ENCODE data around the gene NFKBIE.

The NFKBIE gene

DNA sequence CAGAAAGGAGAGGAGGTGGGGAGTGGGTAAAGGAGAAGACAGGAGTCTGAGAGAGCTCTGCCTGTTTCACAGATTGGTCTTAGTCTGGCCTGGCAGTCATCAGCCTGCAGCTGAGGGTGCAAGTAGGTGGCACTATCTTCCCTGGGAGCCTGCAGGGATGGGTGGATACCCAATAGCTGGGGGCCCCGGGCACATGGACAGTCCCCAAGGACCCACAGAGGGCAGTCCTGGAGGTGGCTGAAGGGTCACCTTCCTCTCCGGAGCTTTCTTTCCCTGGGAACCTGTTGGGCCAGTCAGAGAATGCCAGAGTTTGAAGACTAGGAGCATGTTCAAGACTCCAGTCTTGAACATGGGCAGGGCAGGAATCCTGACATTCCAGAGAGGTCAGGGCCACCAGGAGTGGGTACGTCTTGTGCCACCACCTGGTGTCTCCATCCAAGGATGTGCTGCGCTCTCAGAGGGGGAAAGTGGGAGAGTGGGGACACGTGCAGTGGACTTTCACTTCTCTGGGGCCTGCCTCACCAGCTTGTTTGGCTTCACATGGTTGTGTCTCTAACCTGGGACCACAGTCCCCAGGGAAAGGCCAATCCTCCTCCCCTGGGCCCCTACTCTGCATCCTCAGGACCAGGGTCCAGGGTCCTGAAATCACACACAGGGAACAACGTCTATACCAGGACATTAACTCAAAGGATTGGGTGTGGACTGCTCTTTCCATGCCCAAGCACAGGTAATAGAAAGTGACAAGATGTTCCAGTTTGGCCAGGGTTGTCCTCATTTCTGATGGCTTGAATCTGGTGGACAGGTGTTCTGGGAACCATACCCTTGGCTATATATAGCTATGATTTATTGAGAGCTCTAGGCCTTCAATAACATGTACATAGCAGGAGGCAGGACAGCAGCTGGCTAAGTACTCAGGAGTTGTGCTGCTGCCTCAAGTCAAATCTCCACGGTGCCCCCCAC lies 29.8 kb upstream of the NFKBIE start:
- H3K9ac ChIP-seq: no peak overlapping the region
- H3K4me1 ChIP-seq (ENCODE audit: low read depth, poor library complexity, severe bottlenecking): no peaks in the 10 kb centered on the region
- no peaks in the 10 kb centered on the region for H3K36me3 ChIP-seq (ENCODE audit: insufficient read depth)
- no peak overlapping the region for H3K4me2 ChIP-seq
- TF ChIP-seq, protein P1, sequence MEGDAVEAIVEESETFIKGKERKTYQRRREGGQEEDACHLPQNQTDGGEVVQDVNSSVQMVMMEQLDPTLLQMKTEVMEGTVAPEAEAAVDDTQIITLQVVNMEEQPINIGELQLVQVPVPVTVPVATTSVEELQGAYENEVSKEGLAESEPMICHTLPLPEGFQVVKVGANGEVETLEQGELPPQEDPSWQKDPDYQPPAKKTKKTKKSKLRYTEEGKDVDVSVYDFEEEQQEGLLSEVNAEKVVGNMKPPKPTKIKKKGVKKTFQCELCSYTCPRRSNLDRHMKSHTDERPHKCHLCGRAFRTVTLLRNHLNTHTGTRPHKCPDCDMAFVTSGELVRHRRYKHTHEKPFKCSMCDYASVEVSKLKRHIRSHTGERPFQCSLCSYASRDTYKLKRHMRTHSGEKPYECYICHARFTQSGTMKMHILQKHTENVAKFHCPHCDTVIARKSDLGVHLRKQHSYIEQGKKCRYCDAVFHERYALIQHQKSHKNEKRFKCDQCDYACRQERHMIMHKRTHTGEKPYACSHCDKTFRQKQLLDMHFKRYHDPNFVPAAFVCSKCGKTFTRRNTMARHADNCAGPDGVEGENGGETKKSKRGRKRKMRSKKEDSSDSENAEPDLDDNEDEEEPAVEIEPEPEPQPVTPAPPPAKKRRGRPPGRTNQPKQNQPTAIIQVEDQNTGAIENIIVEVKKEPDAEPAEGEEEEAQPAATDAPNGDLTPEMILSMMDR (conservative IDR thresholded peaks at IDR 0.05; ENCODE audit: low read depth, low read length): no peak
- H3K79me2 ChIP-seq (ENCODE audit: insufficient read depth, low read depth): no peaks in the 10 kb centered on the region
- peaks cover 38% of the 10 kb centered on the region for H3K27me3 ChIP-seq (ENCODE audit: insufficient read depth, low read depth)
- H3K4me3 ChIP-seq (IDR thresholded peaks at IDR 0.05; ENCODE audit: insufficient read depth, low read depth, low read length): no peak overlapping the region
- H2AFZ ChIP-seq (ENCODE audit: low read depth): no peak overlapping the region
- H3K27ac ChIP-seq: no peak overlapping the region
- no peaks in the 10 kb centered on the region for H4K20me1 ChIP-seq (ENCODE audit: insufficient read depth)

- Histone ChIP-seq H2AFZ (ENCODE audit: low read depth) (no peak overlapping the region), H3K79me2 (ENCODE audit: insufficient read depth, low read depth) (no peaks in the 10 kb centered on the region), H3K4me3 (IDR thresholded peaks at IDR 0.05; ENCODE audit: insufficient read depth, low read depth, low read length) (no peak overlapping the region), H3K27ac (no peak overlapping the region), H4K20me1 (ENCODE audit: insufficient read depth) (no peaks in the 10 kb centered on the region), H3K4me2 (no peak overlapping the region), H3K36me3 (ENCODE audit: insufficient read depth) (no peaks in the 10 kb centered on the region), H3K9ac (no peak overlapping the region), H3K27me3 (ENCODE audit: insufficient read depth, low read depth) (peaks cover 55% of the 10 kb centered on the region), H3K4me1 (ENCODE audit: low read depth, poor library complexity, severe bottlenecking) (no peaks in the 10 kb centered on the region)
- TF ChIP-seq, protein P1 (conservative IDR thresholded peaks at IDR 0.05; ENCODE audit: low read depth, low read length): no peak
These were observed 27.5 kb upstream of the NFKBIE start for GRCh38 chr6:44292661-44293365.

DNA sequence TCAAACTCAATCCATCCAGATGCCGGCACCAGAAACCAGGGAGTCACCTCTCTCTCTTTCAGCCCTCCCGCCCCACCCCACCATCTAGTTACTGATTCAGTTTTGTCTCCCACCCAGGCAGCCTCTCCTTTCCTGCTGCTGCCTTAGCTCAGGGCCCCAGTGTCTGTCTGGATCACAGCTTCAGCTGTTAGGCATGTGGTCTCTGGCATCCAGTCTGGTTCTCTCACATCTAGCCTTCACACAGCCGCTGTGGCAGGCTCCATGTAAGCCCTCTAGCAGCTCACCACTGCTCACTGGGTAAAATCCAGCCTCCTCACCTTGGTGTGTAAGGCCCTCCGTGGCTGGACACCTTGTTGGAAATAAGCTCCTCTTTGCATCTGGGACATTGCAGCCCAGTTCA lies 26.5 kb upstream of the NFKBIE start:
- Histone ChIP-seq H4K20me1 (ENCODE audit: insufficient read depth) (no peaks in the 10 kb centered on the region), H3K79me2 (ENCODE audit: insufficient read depth, low read depth) (no peaks in the 10 kb centered on the region), H3K36me3 (ENCODE audit: insufficient read depth) (no peaks in the 10 kb centered on the region), H3K27ac (no peak overlapping the region), H2AFZ (ENCODE audit: low read depth) (no peak overlapping the region), H3K4me3 (IDR thresholded peaks at IDR 0.05; ENCODE audit: insufficient read depth, low read depth, low read length) (no peak overlapping the region), H3K4me2 (no peak overlapping the region), H3K4me1 (ENCODE audit: low read depth, poor library complexity, severe bottlenecking) (no peaks in the 10 kb centered on the region), H3K27me3 (ENCODE audit: insufficient read depth, low read depth) (peaks cover 60% of the 10 kb centered on the region), H3K9ac (no peak overlapping the region)
- TF ChIP-seq, protein P1 (conservative IDR thresholded peaks at IDR 0.05; ENCODE audit: low read depth, low read length): no peak

- no peak overlapping the region for H3K4me2 ChIP-seq
- H3K4me3 ChIP-seq (IDR thresholded peaks at IDR 0.05; ENCODE audit: insufficient read depth, low read depth, low read length): no peak overlapping the region
- H4K20me1 ChIP-seq (ENCODE audit: insufficient read depth): no peaks in the 10 kb centered on the region
- no peaks in the 10 kb centered on the region for H3K4me1 ChIP-seq (ENCODE audit: low read depth, poor library complexity, severe bottlenecking)
- no peak overlapping the region for H2AFZ ChIP-seq (ENCODE audit: low read depth)
- H3K27ac ChIP-seq: no peak overlapping the region
- H3K36me3 ChIP-seq (ENCODE audit: insufficient read depth): no peaks in the 10 kb centered on the region
- H3K79me2 ChIP-seq (ENCODE audit: insufficient read depth, low read depth): no peaks in the 10 kb centered on the region
- TF ChIP-seq, protein P1 (conservative IDR thresholded peaks at IDR 0.05; ENCODE audit: low read depth, low read length): no peak
- peaks cover 72% of the 10 kb centered on the region for H3K27me3 ChIP-seq (ENCODE audit: insufficient read depth, low read depth)
- no peak overlapping the region for H3K9ac ChIP-seq
These were observed 24.4 kb upstream of the NFKBIE start for GRCh38 chr6:44289726-44290260.
